OCI-LY7 (cell line): ENCODE measurements around the gene IGFALS. TPM values are rescaled to one million over a fixed set of nuclear protein-coding genes. Genes with fewer than 3 reads are reported as not detected.

ENCODE experiments used
- BruUV-seq: library from RNA; stranded (reverse); fragments of 400-500 nt; replicated peaks from 2 replicates; lab custom pipeline; 2021; lab: Mats Ljungman, UMichigan
- CTCF ChIA-PET: fragments of 300-600 bp; sonication (Branson Sonifier 250); formaldehyde crosslinking; loops from one replicate; lab custom pipeline; 2022; ENCODE audit warnings: antibody characterized with exemption; ENCODE audit not compliant: unreplicated experiment; lab: Charles Lee
- POLR2A ChIA-PET: fragments of 300-600 bp; sonication (Branson Sonifier 250); formaldehyde crosslinking; loops from one replicate; lab custom pipeline; 2022; ENCODE audit warnings: antibody characterized with exemption; lab: Charles Lee
- DNase-seq: peaks from one replicate; pipeline ENCODE4 v3.0.0-alpha.2; 2015; ENCODE audit warnings: low spot score
- H2AFZ ChIP-seq: fragments of 200-600 bp; sonication (generic), shearing (Covaris generic); 2 replicates; pipeline ENCODE4 v1.6.1; 2014; ENCODE audit warnings: mild to moderate bottlenecking, antibody characterized with exemption, low read length, moderate library complexity
- H3K27ac ChIP-seq: fragments of 200-600 bp; sonication (generic); 2 replicates; pipeline ENCODE4 v1.5.1; 2014; ENCODE audit warnings: mixed run types, low read depth, mild to moderate bottlenecking, moderate library complexity, low read length, inconsistent platforms; ENCODE audit not compliant: poor library complexity, severe bottlenecking
- H3K36me3 ChIP-seq: fragments of 200-600 bp; sonication (generic); 2 replicates; pipeline ENCODE4 v1.6.1; 2014; ENCODE audit warnings: mild to moderate bottlenecking, antibody characterized with exemption, low read length, moderate library complexity, mixed read lengths; ENCODE audit not compliant: insufficient read depth
- H3K4me1 ChIP-seq: fragments of 200-600 bp; sonication (generic); 2 replicates; pipeline ENCODE4 v1.5.1; 2014; ENCODE audit warnings: mild to moderate bottlenecking, low read length; ENCODE audit not compliant: insufficient read depth, poor library complexity, severe bottlenecking
- H3K4me2 ChIP-seq: fragments of 200-600 bp; sonication (generic); 2 replicates; pipeline ENCODE4 v1.6.1; 2014; ENCODE audit warnings: mild to moderate bottlenecking, low read length
- H3K4me3 ChIP-seq: fragments of 200-600 bp; sonication (generic); 2 replicates; pipeline ENCODE4 v1.5.1; 2014; ENCODE audit warnings: mild to moderate bottlenecking, low read depth, low read length; ENCODE audit not compliant: poor library complexity, severe bottlenecking
- H3K79me2 ChIP-seq: fragments of 200-600 bp; sonication (generic); 2 replicates; pipeline ENCODE4 v1.6.1; 2016; ENCODE audit warnings: low read depth, mild to moderate bottlenecking, low read length, moderate library complexity, mixed read lengths; ENCODE audit not compliant: insufficient read depth
- H3K9me2 ChIP-seq: fragments of 200-600 bp; sonication (generic); 2 replicates; pipeline ENCODE4 v1.6.1; 2016; ENCODE audit warnings: mild to moderate bottlenecking, low read length, mixed read lengths; ENCODE audit not compliant: insufficient read depth
- H3K9me3 ChIP-seq: fragments of 200-600 bp; sonication (generic); 2 replicates; pipeline ENCODE4 v1.6.1; 2014; ENCODE audit warnings: mild to moderate bottlenecking, mixed run types, low read length, mixed read lengths
- H4K20me1 ChIP-seq: fragments of 200-600 bp; sonication (generic); 2 replicates; pipeline ENCODE4 v1.6.1; 2014; ENCODE audit warnings: mild to moderate bottlenecking, antibody characterized with exemption, low read length, moderate library complexity, mixed read lengths; ENCODE audit not compliant: insufficient read depth
- CTCF ChIP-seq: fragments of 200-600 bp; sonication (generic); conservative IDR thresholded peaks from 2 replicates; pipeline ENCODE4 v1.5.1; 2014; ENCODE audit warnings: mild to moderate bottlenecking, antibody characterized with exemption, low read length, moderate library complexity, mixed read lengths
- EZH2phosphoT487 ChIP-seq: fragments of 200-600 bp; sonication (generic); IDR thresholded peaks from 2 replicates; pipeline ENCODE4 v1.6.1; 2018; ENCODE audit warnings: low read depth, borderline replicate concordance, mild to moderate bottlenecking, mixed run types, antibody characterized with exemption, low read length, moderate library complexity, mixed read lengths
- intact Hi-C: fragments of 100-400 bp; cut with micrococcal nuclease; formaldehyde crosslinking; loops from one replicate; pipeline ENCODE4 v1.10.0; 2022; ENCODE audit not compliant: unreplicated experiment
- total RNA-seq, 2 experiments: library from RNA; depleted of rRNA in 1 of 2; stranded (reverse); fragments of >200 nt in 1 of 2; shearing (Covaris generic) in 1 of 2; gene quantifications; 2 replicates each; pipeline ENCODE4 v1.2.3, GENCODE V29; 2014 to 2022

IGFALS gene
- total RNA-seq, 2 experiments from 2014 or later: 0.13 TPM; not detected in 1

- no peak for DNase-seq
- no peaks in the 10 kb centered on the region for H3K79me2 ChIP-seq
- peaks cover 53% of the 10 kb centered on the region; the same call in 1 of the 2 replicates for H3K36me3 ChIP-seq
- TSS peak; percentile 44 for BruUV-seq
- no peak overlapping the region for H2AFZ ChIP-seq
- CTCF ChIA-PET: no interaction called here
- no peak overlapping the region for H3K4me3 ChIP-seq
- POLR2A ChIA-PET: no interaction called here
- no peak overlapping the region for H3K4me2 ChIP-seq
- no peaks in the 10 kb centered on the region for H3K9me3 ChIP-seq
- intact Hi-C loops: no loop called here
- no peaks in the 10 kb centered on the region for H3K9me2 ChIP-seq
- no peaks in the 10 kb centered on the region for H4K20me1 ChIP-seq
- TF ChIP-seq EZH2phosphoT487 (no peak), CTCF (no peak)
- H3K27ac ChIP-seq: no peak overlapping the region
- no peaks in the 10 kb centered on the region for H3K4me1 ChIP-seq
Observed at GRCh38 chr16:1745181-1745899, 48.2 kb downstream of the IGFALS start.

- ChIA-PET CTCF (no interaction called here), POLR2A (interaction anchor here (0.5 kb wide), 1 partner anchor 62 kb away, joined by 3 read pairs; no protein-coding TSS in a partner anchor)
- H3K4me2 ChIP-seq: no peak overlapping the region
- H3K4me3 ChIP-seq: no peak overlapping the region
- BruUV-seq: no TSS peak
- H3K4me1 ChIP-seq: no peaks in the 10 kb centered on the region
- H3K9me3 ChIP-seq: 0 out of 2 replicates have a peak, but pooled peaks cover 4% of the 10 kb centered on the region
- H4K20me1 ChIP-seq: no peaks in the 10 kb centered on the region
- no peaks in the 10 kb centered on the region for H3K9me2 ChIP-seq
- no peak for TF ChIP-seq EZH2phosphoT487
- no peak for TF ChIP-seq CTCF
- H3K36me3 ChIP-seq: peaks cover 50% of the 10 kb centered on the region; the same call in 1 of the 2 replicates
- no peak for DNase-seq
- no peaks in the 10 kb centered on the region for H3K79me2 ChIP-seq
- no peak overlapping the region for H2AFZ ChIP-seq
- no peak overlapping the region for H3K27ac ChIP-seq
- intact Hi-C loops: no loop called here
Observed at GRCh38 chr16:1744338-1744840, 49.1 kb downstream of the IGFALS start.
